Stomach (tissue), 9 donors: Measurements from ENCODE around the gene FDXR. TPM values are rescaled to one million over a fixed set of nuclear protein-coding genes. Genes with fewer than 3 reads are reported as not detected.

ENCODE experiments used
- DNase-seq, 2 donors: peaks; one replicate each; pipeline versions ENCODE4 v3.0.0 to v3.0.0-alpha.2; 2013 to 2019
- H3K27ac ChIP-seq, 5 donors: fragments of 200-600 bp in 4 of 5; sonication (generic) in 4 of 5; one replicate each; pipeline ENCODE4 v1.5.1; 2013 to 2019; ENCODE audit warnings: mild to moderate bottlenecking in 1 of 5, moderate library complexity in 1 of 5
- H3K27me3 ChIP-seq, 3 donors: fragments of 200-600 bp; sonication (generic); one replicate each; pipeline ENCODE4 v1.5.1; 2017 to 2019; ENCODE audit warnings: mixed run types in 1 of 3
- H3K36me3 ChIP-seq, 4 donors: fragments of 200-600 bp; sonication (generic); 1 replicate in 3 of 4; 2 replicates in 1 of 4; pipeline ENCODE4 v1.5.1; 2016 to 2019
- H3K4me1 ChIP-seq, 4 donors: fragments of 200-600 bp; sonication (generic); one replicate each; pipeline ENCODE4 v1.5.1; 2016 to 2019
- H3K4me3 ChIP-seq, 4 donors: fragments of 200-600 bp; sonication (generic) in 3 of 4; one replicate each; pipeline ENCODE4 v1.5.1; 2016 to 2019; ENCODE audit warnings: mild to moderate bottlenecking in 1 of 4
- H3K9me3 ChIP-seq, 4 donors: fragments of 200-600 bp; sonication (generic); one replicate each; pipeline ENCODE4 v1.5.1; 2016 to 2019
- EP300 ChIP-seq: sonication (generic); formaldehyde crosslinking; IDR thresholded peaks from one replicate; pipeline ENCODE4 v1.6.1; 2017; ENCODE audit warnings: antibody characterized with exemption
- POLR2A ChIP-seq, 4 donors: fragments of 450-650 bp; IDR thresholded peaks; one replicate each; pipeline ENCODE4 v1.6.1; 2016; ENCODE audit warnings: antibody characterized with exemption in 4 of 4, control low read depth in 2 of 4, mild to moderate bottlenecking in 1 of 4, moderate library complexity in 1 of 4
- POLR2AphosphoS5 ChIP-seq, 3 donors: sonication (generic); formaldehyde crosslinking; IDR thresholded peaks; one replicate each; pipeline ENCODE4 v1.6.1; 2016; ENCODE audit warnings: antibody characterized with exemption in 3 of 3
- WGBS, 5 donors: extraction: QIAGEN DNeasy Blood & Tissue Kit in 3 of 5; methylation state at CpG; one replicate each; pipeline versions ENCODE4 v1.1.5 to v1.1.7; 2013 to 2018; 5-methylcytosine and 5-hydroxymethylcytosine counted together
- intact Hi-C: fragments of 100-400 bp; cut with DNase I; formaldehyde crosslinking; loops from one replicate; pipeline ENCODE4 v1.15.1; 2023; ENCODE audit warnings: low total_unique reads
- polyA plus RNA-seq, 3 donors: library from polyadenylated mRNA; stranded (reverse); fragments of 200-250 nt; gene quantifications; one replicate each; pipeline ENCODE4 v1.2.3, GENCODE V29; 2013
- total RNA-seq, 5 donors: library from RNA; depleted of rRNA; stranded (reverse); fragments of >200 nt; gene quantifications; one replicate each; pipeline versions ENCODE4 v1.1.0 to v1.2.3, GENCODE V29; 2014 to 2016
- TF ChIP-seq, protein P1 (sequence below), 7 experiments: fragments of 450-650 bp in 4 of 7; fragments of 200-600 bp in 3 of 7; sonication (generic) in 3 of 7; IDR thresholded peaks; one replicate each; pipeline ENCODE4 v1.5.1; 2016 to 2019; ENCODE audit warnings: antibody characterized with exemption in 7 of 7, control low read depth in 2 of 7, mild to moderate bottlenecking in 1 of 7
- donor health status: healthy with polysubstance abuse.
- donor health status: Bipolar disorder and iron deficiency.
- donor health status: healthy.

FDXR gene
- total and polyA plus RNA-seq, 8 donors: 0.58 to 94.1 (median 13.9) TPM

DNA sequence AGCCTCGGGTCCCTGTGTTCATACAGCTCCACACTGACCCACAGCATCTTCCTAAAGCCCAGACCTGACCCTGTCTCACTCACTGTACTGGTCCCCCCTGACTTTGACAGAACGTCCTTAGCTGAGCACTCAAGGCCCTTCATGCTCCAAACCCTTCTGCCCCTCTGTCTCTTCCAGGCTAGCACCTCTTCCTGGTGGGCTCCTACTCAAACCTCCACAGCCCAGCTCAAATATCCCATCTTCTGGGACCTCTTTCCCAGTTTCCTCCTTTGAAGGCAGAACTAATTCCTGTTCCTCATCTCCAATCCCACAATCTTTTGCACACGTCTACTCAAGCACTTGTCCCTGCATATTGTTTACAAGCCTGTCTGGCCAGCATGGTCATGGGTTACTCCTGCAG lies 21.9 kb downstream of the FDXR start:
- WGBS, 5 donors: 51 to 63% (median 54%) methylated on average over 3 of the region's 3 CpGs

DNA sequence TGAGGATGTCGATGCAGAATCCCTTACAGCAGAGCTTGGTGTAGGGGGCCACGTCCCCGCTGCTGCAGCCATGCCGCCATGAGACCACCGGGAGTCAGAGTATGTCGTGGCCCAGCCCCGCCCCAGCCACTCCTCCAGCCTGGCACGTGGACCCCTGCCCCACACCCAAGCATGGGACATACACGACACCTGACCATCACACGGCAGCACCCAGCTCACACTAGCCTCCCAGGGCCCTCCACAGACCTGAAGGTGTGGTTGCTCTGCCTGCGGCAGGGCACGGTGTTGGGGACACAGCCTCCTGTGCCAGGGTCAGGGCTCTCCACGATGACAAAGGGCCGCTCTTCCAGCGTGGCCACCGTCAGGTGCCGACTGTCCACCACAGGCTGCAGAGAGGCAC lies 22.5 kb downstream of the FDXR start:
- H3K27ac ChIP-seq: no peak overlapping the region
- no peak for DNase-seq
- H3K9me3 ChIP-seq: peaks cover 0 to 5% (median 0%) of the 10 kb centered on the region in 4 donors
- TF ChIP-seq POLR2A (IDR thresholded peaks at IDR 0.05) (no peak), EP300 (no peak), POLR2AphosphoS5 (IDR thresholded peaks at IDR 0.05) (no peak)
- TF ChIP-seq, protein P1, sequence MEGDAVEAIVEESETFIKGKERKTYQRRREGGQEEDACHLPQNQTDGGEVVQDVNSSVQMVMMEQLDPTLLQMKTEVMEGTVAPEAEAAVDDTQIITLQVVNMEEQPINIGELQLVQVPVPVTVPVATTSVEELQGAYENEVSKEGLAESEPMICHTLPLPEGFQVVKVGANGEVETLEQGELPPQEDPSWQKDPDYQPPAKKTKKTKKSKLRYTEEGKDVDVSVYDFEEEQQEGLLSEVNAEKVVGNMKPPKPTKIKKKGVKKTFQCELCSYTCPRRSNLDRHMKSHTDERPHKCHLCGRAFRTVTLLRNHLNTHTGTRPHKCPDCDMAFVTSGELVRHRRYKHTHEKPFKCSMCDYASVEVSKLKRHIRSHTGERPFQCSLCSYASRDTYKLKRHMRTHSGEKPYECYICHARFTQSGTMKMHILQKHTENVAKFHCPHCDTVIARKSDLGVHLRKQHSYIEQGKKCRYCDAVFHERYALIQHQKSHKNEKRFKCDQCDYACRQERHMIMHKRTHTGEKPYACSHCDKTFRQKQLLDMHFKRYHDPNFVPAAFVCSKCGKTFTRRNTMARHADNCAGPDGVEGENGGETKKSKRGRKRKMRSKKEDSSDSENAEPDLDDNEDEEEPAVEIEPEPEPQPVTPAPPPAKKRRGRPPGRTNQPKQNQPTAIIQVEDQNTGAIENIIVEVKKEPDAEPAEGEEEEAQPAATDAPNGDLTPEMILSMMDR (IDR thresholded peaks at IDR 0.05): no peak
- whole genome bisulfite sequencing, 5 donors: 81 to 88% (median 84%) methylated on average over 13 to 17 of the region's 17 CpGs
- H3K4me1 ChIP-seq: peaks cover 9 to 14% (median 10%) of the 10 kb centered on the region in 4 donors
- H3K36me3 ChIP-seq: no peaks in the 10 kb centered on the region
- H3K27me3 ChIP-seq: peaks cover 13 to 61% (median 54%) of the 10 kb centered on the region in 3 donors
- H3K4me3 ChIP-seq: no peak overlapping the region
- intact Hi-C loops: no loop called here

More for the DNA sequence above, 21.9 kb downstream of the FDXR start:
- no peaks in the 10 kb centered on the region for H3K36me3 ChIP-seq
- intact Hi-C loops: no loop called here
- TF ChIP-seq POLR2A (IDR thresholded peaks at IDR 0.05): no peak
- no peak for TF ChIP-seq POLR2AphosphoS5 (IDR thresholded peaks at IDR 0.05)
- TF ChIP-seq, protein P1 (IDR thresholded peaks at IDR 0.05): no peak
- no peak for TF ChIP-seq EP300
- no peak overlapping the region for H3K27ac ChIP-seq
- peaks cover 9 to 14% (median 10%) of the 10 kb centered on the region in 4 donors for H3K4me1 ChIP-seq
- peaks cover 0 to 5% (median 0%) of the 10 kb centered on the region in 4 donors for H3K9me3 ChIP-seq
- no peak for DNase-seq
- H3K27me3 ChIP-seq: peaks cover 13 to 67% (median 61%) of the 10 kb centered on the region in 3 donors
- H3K4me3 ChIP-seq: no peak overlapping the region

DNA sequence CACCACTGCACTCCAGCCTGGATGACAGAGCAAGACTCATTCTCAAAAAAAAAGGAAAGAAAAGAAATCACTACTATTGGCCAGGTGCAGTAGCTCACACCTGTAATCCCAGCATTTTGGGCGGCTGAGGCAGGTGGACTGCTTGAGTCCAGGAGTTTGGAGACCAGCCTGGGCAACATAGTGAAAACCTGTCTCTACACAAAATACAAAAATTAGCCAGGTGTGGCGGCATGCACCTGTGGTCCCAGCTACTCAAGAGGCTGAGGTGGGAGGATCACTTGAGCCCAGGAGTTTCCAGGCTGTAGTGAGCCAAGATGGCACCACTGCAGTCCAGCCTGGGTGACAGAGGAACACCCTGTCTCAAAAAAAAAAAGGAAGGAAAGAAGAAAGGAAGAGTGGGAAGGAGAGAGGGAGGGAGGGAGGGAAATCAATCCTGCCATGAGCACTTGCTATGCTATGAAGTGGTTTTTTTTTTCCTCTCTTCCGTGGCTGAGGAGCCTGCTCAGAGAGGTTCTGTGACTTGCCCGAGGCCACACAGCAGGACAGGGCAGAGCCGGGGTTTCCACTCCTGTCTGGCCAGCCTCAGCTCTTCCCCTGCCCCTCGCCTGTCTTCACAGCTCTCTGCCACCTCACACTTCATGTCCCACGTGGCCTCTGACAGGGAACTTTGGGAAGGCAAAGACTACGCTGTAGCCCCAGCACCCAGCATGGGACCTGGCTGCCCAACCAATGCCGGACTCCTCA lies 24.0 kb downstream of the FDXR start:
- DNase-seq: no peak
- intact Hi-C loops: no loop called here
- Histone ChIP-seq H3K27me3 (peaks cover 13 to 55% (median 40%) of the 10 kb centered on the region in 3 donors), H3K27ac (no peak overlapping the region), H3K9me3 (peaks cover 0 to 5% (median 0%) of the 10 kb centered on the region in 4 donors), H3K36me3 (no peaks in the 10 kb centered on the region), H3K4me1 (peaks cover 9 to 14% (median 10%) of the 10 kb centered on the region in 4 donors), H3K4me3 (no peak overlapping the region)
- no peak for TF ChIP-seq EP300
- TF ChIP-seq, protein P1 (IDR thresholded peaks at IDR 0.05): no peak
- WGBS, 5 donors: 62 to 70% (median 66%) methylated on average over 9 of the region's 9 CpGs

DNA sequence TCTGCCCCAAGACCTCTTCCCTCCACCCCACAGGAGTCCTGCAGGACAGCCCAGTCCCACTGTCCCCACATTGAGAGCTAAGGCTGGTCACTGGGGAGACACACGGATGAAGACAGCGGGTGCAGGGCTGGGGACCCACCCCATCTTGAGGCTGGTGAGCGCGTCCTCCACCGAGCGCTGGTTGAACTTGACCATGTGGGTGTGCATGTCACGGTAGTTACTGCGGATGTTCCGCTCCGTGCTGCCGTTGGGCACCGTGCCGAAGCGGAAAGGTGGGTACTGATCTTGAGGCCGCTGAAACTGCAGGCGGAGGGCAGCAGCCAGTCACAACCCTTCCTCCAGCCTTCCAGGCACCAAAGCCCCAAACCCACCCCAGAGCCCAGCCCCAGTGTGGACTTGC lies 26.2 kb downstream of the FDXR start:
- Histone ChIP-seq H3K27ac (no peak overlapping the region), H3K36me3 (no peaks in the 10 kb centered on the region), H3K4me1 (peaks cover 13 to 18% (median 16%) of the 10 kb centered on the region in 4 donors), H3K9me3 (no peaks in the 10 kb centered on the region), H3K27me3 (peaks cover 0 to 50% (median 28%) of the 10 kb centered on the region in 3 donors), H3K4me3 (no peak overlapping the region)
- 86 to 95% (median 94%) methylated on average over 2 to 16 of the region's 16 CpGs for WGBS, 5 donors
- intact Hi-C loops: no loop called here
- TF ChIP-seq, protein P1 (IDR thresholded peaks at IDR 0.05): no peak
- TF ChIP-seq EP300 (no peak), POLR2AphosphoS5 (IDR thresholded peaks at IDR 0.05) (no peak), POLR2A (IDR thresholded peaks at IDR 0.05) (no peak)
- no peak for DNase-seq
